IPS DF 6.9 (cell line): ENCODE measurements around the gene WNT8B.

Experiments
- DNase-seq: peaks from one replicate; pipeline ENCODE4 v3.0.0-alpha.2; 2013; ENCODE audit warnings: low read depth, low spot score
- H3K27ac ChIP-seq: one replicate; pipeline ENCODE4 v1.5.1; 2013; ENCODE audit warnings: low read length, control low read depth
- H3K27me3 ChIP-seq: 2 replicates; pipeline ENCODE4 v1.6.1; 2013; ENCODE audit warnings: mild to moderate bottlenecking, low read length; ENCODE audit not compliant: control insufficient read depth, insufficient read depth
- H3K36me3 ChIP-seq: 2 replicates; pipeline ENCODE4 v1.6.1; 2013; ENCODE audit warnings: low read length; ENCODE audit not compliant: control insufficient read depth, insufficient read depth
- H3K4me1 ChIP-seq: 2 replicates; pipeline ENCODE4 v1.6.1; 2013; ENCODE audit warnings: low read length; ENCODE audit not compliant: control insufficient read depth, insufficient read depth
- H3K4me3 ChIP-seq: 2 replicates; pipeline ENCODE4 v1.5.1; 2013; ENCODE audit warnings: mild to moderate bottlenecking, low read length
- H3K9me3 ChIP-seq: 2 replicates; pipeline ENCODE4 v1.6.1; 2013; ENCODE audit warnings: low read length, inconsistent platforms; ENCODE audit not compliant: control insufficient read depth, insufficient read depth
- WGBS: extraction: QIAGEN DNeasy Blood & Tissue Kit; methylation state at CpG from one replicate; pipeline ENCODE4 v1.1.7; 2013; ENCODE audit warnings: mixed read lengths, missing lambda C conversion rate; ENCODE audit not compliant: insufficient read length, insufficient coverage; 5-methylcytosine and 5-hydroxymethylcytosine counted together

Gene WNT8B

GRCh38 chr10:100462709-100463108 lies at the start of gene WNT8B:
Gene WNT8B, plus strand, starts transcription at chr10:100463009. Its CDS starts 160 bp downstream, at chr10:100463169.
- Histone ChIP-seq H3K9me3 (no peaks in the 10 kb centered on the region), H3K27ac (no peak within 1 kb of the TSS), H3K36me3 (no peaks in the 10 kb centered on the region), H3K27me3 (no peaks in the 10 kb centered on the region), H3K4me1 (no peaks in the 10 kb centered on the region), H3K4me3 (no peak within 1 kb of the TSS)
- no peak for DNase-seq
- no CpG with 5 or more reads among the region's 4 CpGs for WGBS

- H3K27me3 ChIP-seq, result no peaks in the 10 kb centered on the region
- WGBS, result no CpG with 5 or more reads among the region's 3 CpGs
- no peaks in the 10 kb centered on the region for H3K36me3 ChIP-seq
Measured at GRCh38 chr10:100413173-100413572, 49.6 kb upstream of the WNT8B start.

GRCh38 chr10:100419911-100420449 lies 42.8 kb upstream of the WNT8B start:
- Histone ChIP-seq H3K36me3 (no peaks in the 10 kb centered on the region), H3K27ac (no peak overlapping the region), H3K4me1 (no peaks in the 10 kb centered on the region; the same call in 1 of the 2 replicates), H3K9me3 (no peaks in the 10 kb centered on the region), H3K27me3 (no peaks in the 10 kb centered on the region), H3K4me3 (no peak overlapping the region)
- no CpG with 5 or more reads among the region's 4 CpGs for WGBS
- no peak for DNase-seq

More at GRCh38 chr10:100413173-100413572, 49.6 kb upstream of the WNT8B start:
- Histone ChIP-seq H3K4me1 (no peaks in the 10 kb centered on the region; the same call in 1 of the 2 replicates), H3K4me3 (no peak overlapping the region), H3K27ac (no peak overlapping the region), H3K9me3 (no peaks in the 10 kb centered on the region)
- no peak for DNase-seq

GRCh38 chr10:100427374-100427773 lies 35.4 kb upstream of the WNT8B start:
- no peaks in the 10 kb centered on the region for H3K4me1 ChIP-seq
- no peak for DNase-seq
- H3K36me3 ChIP-seq, result no peaks in the 10 kb centered on the region
- no peaks in the 10 kb centered on the region for H3K9me3 ChIP-seq
- H3K27me3 ChIP-seq, result no peaks in the 10 kb centered on the region
- no CpG with 5 or more reads among the region's 2 CpGs for WGBS
- H3K27ac ChIP-seq, result no peak overlapping the region
- no peak overlapping the region for H3K4me3 ChIP-seq

GRCh38 chr10:100433253-100434240 lies 29.3 kb upstream of the WNT8B start:
- Histone ChIP-seq H3K4me1 (no peaks in the 10 kb centered on the region), H3K9me3 (no peaks in the 10 kb centered on the region), H3K4me3 (no peak overlapping the region), H3K27me3 (no peaks in the 10 kb centered on the region), H3K27ac (no peak overlapping the region), H3K36me3 (no peaks in the 10 kb centered on the region)
- peak; percentile 94 for DNase-seq
- no CpG with 5 or more reads among the region's 13 CpGs for WGBS

GRCh38 chr10:100436255-100436654 lies 26.6 kb upstream of the WNT8B start:
- no CpG with 5 or more reads among the region's 3 CpGs for WGBS
- H3K27ac ChIP-seq, result no peak overlapping the region

GRCh38 chr10:100438674-100439315 lies 24.0 kb upstream of the WNT8B start:
- Histone ChIP-seq H3K36me3 (no peaks in the 10 kb centered on the region), H3K4me3 (no peak overlapping the region), H3K9me3 (no peaks in the 10 kb centered on the region), H3K4me1 (no peaks in the 10 kb centered on the region), H3K27ac (no peak overlapping the region), H3K27me3 (no peaks in the 10 kb centered on the region)
- no peak for DNase-seq
- WGBS, result no CpG with 5 or more reads among the region's 6 CpGs

More at GRCh38 chr10:100436255-100436654, 26.6 kb upstream of the WNT8B start:
- Histone ChIP-seq H3K36me3 (no peaks in the 10 kb centered on the region), H3K4me3 (no peak overlapping the region), H3K4me1 (no peaks in the 10 kb centered on the region), H3K27me3 (no peaks in the 10 kb centered on the region), H3K9me3 (no peaks in the 10 kb centered on the region)
- no peak for DNase-seq

GRCh38 chr10:100442548-100442947 lies 20.3 kb upstream of the WNT8B start:
- Histone ChIP-seq H3K4me3 (no peak overlapping the region), H3K9me3 (no peaks in the 10 kb centered on the region), H3K27me3 (no peaks in the 10 kb centered on the region), H3K27ac (no peak overlapping the region), H3K4me1 (no peaks in the 10 kb centered on the region), H3K36me3 (no peaks in the 10 kb centered on the region)
- no CpG with 5 or more reads among the region's 3 CpGs for WGBS
- no peak for DNase-seq

- H3K27ac ChIP-seq, result no peak overlapping the region
- no peaks in the 10 kb centered on the region for H3K27me3 ChIP-seq
- no peak overlapping the region for H3K4me3 ChIP-seq
- no CpG with 5 or more reads among the region's 4 CpGs for WGBS
- H3K4me1 ChIP-seq, result no peaks in the 10 kb centered on the region
- H3K36me3 ChIP-seq, result no peaks in the 10 kb centered on the region
- DNase-seq, result no peak
- H3K9me3 ChIP-seq, result no peaks in the 10 kb centered on the region
Measured at GRCh38 chr10:100446130-100446761, 16.6 kb upstream of the WNT8B start.

GRCh38 chr10:100447663-100448062 lies 15.1 kb upstream of the WNT8B start:
- no peak for DNase-seq
- Histone ChIP-seq H3K36me3 (no peaks in the 10 kb centered on the region), H3K4me1 (no peaks in the 10 kb centered on the region), H3K27ac (no peak overlapping the region), H3K27me3 (no peaks in the 10 kb centered on the region), H3K9me3 (no peaks in the 10 kb centered on the region), H3K4me3 (no peak overlapping the region)
- no CpG with 5 or more reads among the region's 1 CpG for WGBS
